ENCODE data around the gene CACHD1. TPM values are rescaled to one million over a fixed set of nuclear protein-coding genes. Genes with fewer than 3 reads are reported as not detected.

Gene CACHD1
- polyA plus RNA-seq, 1 of the 3 experiments (the other 2 are of a cell fraction): 2.2 TPM

- no peak for DNase-seq
- no peaks in the 10 kb centered on the region for H3K27me3 ChIP-seq (ENCODE audit: insufficient read depth)
- ChIA-PET CTCF (no interaction called here), POLR2A (no interaction called here)
- H3K4me2 ChIP-seq: no peak overlapping the region
- H3K4me1 ChIP-seq (ENCODE audit: control insufficient read depth in 1 of 2, insufficient read depth in 2 of 2, low read depth in 1 of 2, low read length in 1 of 2): peaks cover 5 to 6% of the 10 kb centered on the region in 2 experiments; a peak in 3 of 4 replicates
- H4K20me1 ChIP-seq (ENCODE audit: insufficient read depth): no peaks in the 10 kb centered on the region
- TF ChIP-seq MXI1 (IDR thresholded peaks at IDR 0.05; ENCODE audit: low read depth, low read length) (no peak), ELF1 (IDR thresholded peaks at IDR 0.05) (no peak), GATA2 (CRISPR knock-in tag; IDR thresholded peaks at IDR 0.05) (no peak), TAF1 (IDR thresholded peaks at IDR 0.05; ENCODE audit: borderline replicate concordance, low read depth, low read length) (no peak), TCF12 (IDR thresholded peaks at IDR 0.05) (no peak), RAD21 (IDR thresholded peaks at IDR 0.05; ENCODE audit: low read length) (no peak), CHD2 (IDR thresholded peaks at IDR 0.05; ENCODE audit: low read length, partially characterized antibody) (no peak), YY1 (IDR thresholded peaks at IDR 0.05; ENCODE audit: low read depth) (no peak), SMC3 (IDR thresholded peaks at IDR 0.05; ENCODE audit: low read depth, low read length) (no peak), REST (IDR thresholded peaks at IDR 0.05; ENCODE audit: low read depth, low read length) (no peak), PBX3 (IDR thresholded peaks at IDR 0.05) (no peak), TEAD4 (IDR thresholded peaks at IDR 0.05; ENCODE audit: borderline replicate concordance, insufficient read depth) (no peak), GABPA (IDR thresholded peaks at IDR 0.05; ENCODE audit: low read depth) (no peak), SIN3A (IDR thresholded peaks at IDR 0.05; ENCODE audit: borderline replicate concordance, low read depth, low read length) (no peak), JUND (IDR thresholded peaks at IDR 0.05) (no peak), USF2 (IDR thresholded peaks at IDR 0.05; ENCODE audit: borderline replicate concordance, low read depth, low read length) (no peak), USF1 (IDR thresholded peaks at IDR 0.05; ENCODE audit: borderline replicate concordance, low read depth) (no peak), FOSL2 (IDR thresholded peaks at IDR 0.05; ENCODE audit: borderline replicate concordance, low read depth) (no peak)
- H3K9me2 ChIP-seq: no peaks in the 10 kb centered on the region
- over 99% methylated on average over 5 of the region's 6 CpGs for WGBS (ENCODE audit: low lambda C conversion rate)
- no peak overlapping the region for H3K27ac ChIP-seq (ENCODE audit: low read depth in 2 of 2, low read length in 1 of 2)
- H3K9ac ChIP-seq: no peak overlapping the region
- H3F3A ChIP-seq (replicated peaks; ENCODE audit: insufficient read depth): no peaks in the 10 kb centered on the region
- H3K9me3 ChIP-seq: no peaks in the 10 kb centered on the region
- no peak overlapping the region for H2AFZ ChIP-seq (ENCODE audit: low read depth)
- no peaks in the 10 kb centered on the region for H3K36me3 ChIP-seq (replicated peaks in 1 of 2; ENCODE audit: control insufficient read depth in 1 of 2, insufficient read depth in 2 of 2, low read length in 1 of 2)
- no peak overlapping the region for H3K4me3 ChIP-seq (ENCODE audit: low read depth in 2 of 2, low read length in 1 of 2)
- no peaks in the 10 kb centered on the region for H3K79me2 ChIP-seq (ENCODE audit: insufficient read depth)
Observed at GRCh38 chr1:64570267-64570855, 100.4 kb downstream of the CACHD1 start.
